Fibroblast of lung (primary cell): ENCODE results near the gene KCNT1. TPM values are rescaled to one million over a fixed set of nuclear protein-coding genes. Genes with fewer than 3 reads are reported as not detected.

Source experiments
- DNase-seq, 2 donors: peaks; one replicate each; pipeline versions ENCODE4 v3.0.0 to v3.0.0-alpha.2; 2010; ENCODE audit warnings: low read depth in 2 of 2
- H2AFZ ChIP-seq: 2 replicates; pipeline ENCODE4 v1.5.1; 2012; ENCODE audit warnings: low read length, control low read depth, inconsistent platforms
- H3K27ac ChIP-seq: 2 replicates; pipeline ENCODE4 v1.5.1; 2011; ENCODE audit warnings: low read length, control low read depth; ENCODE audit not compliant: insufficient read depth
- H3K27me3 ChIP-seq: 2 replicates; pipeline ENCODE4 v1.5.1; 2011; ENCODE audit warnings: mild to moderate bottlenecking, low read length; ENCODE audit not compliant: control insufficient read depth, insufficient read depth
- H3K36me3 ChIP-seq: 2 replicates; pipeline ENCODE4 v1.5.1; 2011; ENCODE audit warnings: low read length; ENCODE audit not compliant: control insufficient read depth, insufficient read depth
- H3K4me1 ChIP-seq: 2 replicates; pipeline ENCODE4 v1.5.1; 2011; ENCODE audit warnings: low read length; ENCODE audit not compliant: control insufficient read depth, insufficient read depth; ENCODE audit errors: extremely low read depth
- H3K4me2 ChIP-seq: 2 replicates; pipeline ENCODE4 v1.5.1; 2011; ENCODE audit warnings: low read length, control low read depth; ENCODE audit not compliant: insufficient read depth; ENCODE audit errors: extremely low read depth
- H3K4me3 ChIP-seq, 4 experiments: fragments of 200-600 bp in 1 of 4; sonication (generic) in 1 of 4; replicated peaks in 1 of 4; 2 replicates each; pipeline ENCODE4 v1.5.1; 2011 to 2016; ENCODE audit warnings: low read length in 4 of 4, low read depth in 3 of 4, mild to moderate bottlenecking in 3 of 4, control low read depth in 2 of 4, inconsistent platforms in 1 of 4, mixed read lengths in 1 of 4; ENCODE audit not compliant: insufficient read depth in 1 of 4; ENCODE audit errors: control extremely low read depth in 1 of 4
- H3K79me2 ChIP-seq: 2 replicates; pipeline ENCODE4 v1.5.1; 2012; ENCODE audit warnings: mild to moderate bottlenecking, low read length, inconsistent platforms; ENCODE audit not compliant: control insufficient read depth, insufficient read depth
- H3K9ac ChIP-seq: 2 replicates; pipeline ENCODE4 v1.5.1; 2011; ENCODE audit warnings: mild to moderate bottlenecking, low read length, control low read depth; ENCODE audit not compliant: insufficient read depth
- H3K9me3 ChIP-seq: 2 replicates; pipeline ENCODE4 v1.5.1; 2012; ENCODE audit warnings: low read depth, low read length; ENCODE audit not compliant: control insufficient read depth, insufficient read depth
- H4K20me1 ChIP-seq: 2 replicates; pipeline ENCODE4 v1.5.1; 2011; ENCODE audit warnings: low read length; ENCODE audit not compliant: control insufficient read depth, insufficient read depth; ENCODE audit errors: extremely low read depth
- EZH2 ChIP-seq: IDR thresholded peaks from 2 replicates; pipeline ENCODE4 v1.5.1; 2012; ENCODE audit warnings: low read length, control low read depth, mild to moderate bottlenecking; ENCODE audit errors: missing control alignments
- polyA plus RNA-seq, 2 donors: library from polyadenylated mRNA; depleted of rRNA in 1 of 2; stranded (reverse) in 1 of 2; unstranded in 1 of 2; fragments of >200 nt; gene quantifications; 2 replicates each; pipeline ENCODE4 v1.2.1, GENCODE V29; 2011 to 2012; ENCODE audit warnings: missing spikeins in 1 of 2
- total RNA-seq: library from RNA; depleted of rRNA; stranded (reverse); fragments of >200 nt; gene quantifications from 2 replicates; pipeline ENCODE4 v1.2.1, GENCODE V29; 2014
- TF ChIP-seq, protein P1 (sequence below), 2 donors: IDR thresholded peaks in 1 of 2; conservative IDR thresholded peaks in 1 of 2; 1 replicate in 1 of 2; 2 replicates in 1 of 2; pipeline ENCODE4 v1.5.1; 2011 to 2012; ENCODE audit warnings: low read length in 2 of 2, control low read depth in 1 of 2, inconsistent platforms in 1 of 2, low read depth in 1 of 2, mild to moderate bottlenecking in 1 of 2

KCNT1 gene
- total and polyA plus RNA-seq, 2 donors (not counting 1 experiment from before 2014, with no cell fraction given) = not detected

DNA sequence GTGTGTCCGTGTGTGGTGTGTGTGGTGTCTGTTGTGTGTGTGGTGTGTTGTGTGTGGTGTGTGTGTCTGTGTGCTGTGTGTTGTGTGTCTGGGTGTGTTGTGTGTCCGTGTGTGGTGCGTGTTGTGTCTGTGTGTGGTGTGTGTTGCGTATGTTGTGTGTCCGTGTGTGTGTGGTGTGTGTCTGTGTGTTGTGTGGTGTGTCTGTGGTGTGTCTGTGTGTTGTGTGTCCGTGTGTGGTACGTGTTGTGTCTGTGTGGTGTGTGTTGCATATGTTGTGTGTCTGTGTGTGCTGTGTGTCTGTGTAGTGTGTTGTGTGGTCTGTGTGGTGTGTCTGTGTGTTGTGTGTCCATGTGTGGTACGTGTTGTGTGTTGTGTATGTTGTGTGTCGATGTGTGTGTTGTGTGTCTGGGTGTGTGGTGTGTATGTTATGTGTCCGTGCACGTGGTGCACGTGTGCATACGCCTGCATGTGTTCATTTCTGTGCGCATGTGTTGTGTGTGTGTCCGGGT lies 72.3 kb downstream of the KCNT1 start:
- H3K36me3 ChIP-seq = no peaks in the 10 kb centered on the region
- H3K79me2 ChIP-seq = no peaks in the 10 kb centered on the region
- no peak for DNase-seq
- H3K4me2 ChIP-seq = no peak overlapping the region
- H3K27me3 ChIP-seq = no peaks in the 10 kb centered on the region
- no peak overlapping the region for H3K27ac ChIP-seq
- H4K20me1 ChIP-seq = no peaks in the 10 kb centered on the region
- H3K4me3 ChIP-seq = no peak overlapping the region
- no peak overlapping the region for H3K9ac ChIP-seq
- peaks cover 2% of the 10 kb centered on the region for H3K9me3 ChIP-seq
- TF ChIP-seq, protein P1, sequence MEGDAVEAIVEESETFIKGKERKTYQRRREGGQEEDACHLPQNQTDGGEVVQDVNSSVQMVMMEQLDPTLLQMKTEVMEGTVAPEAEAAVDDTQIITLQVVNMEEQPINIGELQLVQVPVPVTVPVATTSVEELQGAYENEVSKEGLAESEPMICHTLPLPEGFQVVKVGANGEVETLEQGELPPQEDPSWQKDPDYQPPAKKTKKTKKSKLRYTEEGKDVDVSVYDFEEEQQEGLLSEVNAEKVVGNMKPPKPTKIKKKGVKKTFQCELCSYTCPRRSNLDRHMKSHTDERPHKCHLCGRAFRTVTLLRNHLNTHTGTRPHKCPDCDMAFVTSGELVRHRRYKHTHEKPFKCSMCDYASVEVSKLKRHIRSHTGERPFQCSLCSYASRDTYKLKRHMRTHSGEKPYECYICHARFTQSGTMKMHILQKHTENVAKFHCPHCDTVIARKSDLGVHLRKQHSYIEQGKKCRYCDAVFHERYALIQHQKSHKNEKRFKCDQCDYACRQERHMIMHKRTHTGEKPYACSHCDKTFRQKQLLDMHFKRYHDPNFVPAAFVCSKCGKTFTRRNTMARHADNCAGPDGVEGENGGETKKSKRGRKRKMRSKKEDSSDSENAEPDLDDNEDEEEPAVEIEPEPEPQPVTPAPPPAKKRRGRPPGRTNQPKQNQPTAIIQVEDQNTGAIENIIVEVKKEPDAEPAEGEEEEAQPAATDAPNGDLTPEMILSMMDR (conservative IDR thresholded peaks at IDR 0.05 in 1 of 2, IDR thresholded peaks at IDR 0.05 in 1 of 2; ENCODE audit: low read depth in 1 of 2, low read length in 2 of 2) = no peak
- no peak for TF ChIP-seq EZH2
- no peak overlapping the region for H2AFZ ChIP-seq
- no peaks in the 10 kb centered on the region for H3K4me1 ChIP-seq

DNA sequence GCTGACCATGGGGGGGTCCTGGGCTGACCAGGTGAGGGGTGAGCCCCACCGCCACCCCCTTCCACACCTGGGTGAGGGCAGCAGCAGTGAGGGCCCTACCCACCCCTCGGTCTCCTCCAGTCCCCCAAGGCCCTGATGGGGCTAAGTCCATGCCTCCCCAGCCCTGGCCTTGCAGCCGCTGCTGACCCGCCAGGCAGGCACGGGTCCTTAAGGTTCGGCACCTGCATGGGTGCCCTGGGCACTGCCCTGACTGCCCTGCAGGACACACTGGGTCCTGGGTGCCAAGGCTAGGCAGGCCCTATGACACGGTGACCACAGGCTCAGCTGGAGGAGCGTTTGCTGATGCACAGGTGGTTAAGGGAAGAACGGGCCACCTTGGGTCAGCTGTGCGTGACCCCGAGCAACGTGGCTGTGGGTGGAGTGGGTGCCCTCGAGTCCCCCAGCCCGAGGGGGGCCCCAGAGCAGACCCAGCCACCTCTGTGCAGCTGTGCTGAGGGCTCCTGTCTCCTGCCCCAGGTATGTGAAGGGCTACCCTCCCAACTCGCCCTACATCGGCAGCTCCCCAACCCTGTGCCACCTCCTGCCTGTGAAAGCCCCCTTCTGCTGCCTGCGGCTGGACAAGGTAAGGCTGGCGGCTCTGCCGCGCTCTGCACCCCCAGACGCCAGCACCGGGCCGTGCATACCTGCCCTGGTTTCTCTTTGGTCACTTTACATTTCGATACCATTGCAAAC lies 73.0 kb downstream of the KCNT1 start:
- Histone ChIP-seq H4K20me1 (no peaks in the 10 kb centered on the region), H3K4me1 (no peaks in the 10 kb centered on the region), H2AFZ (no peak overlapping the region), H3K27ac (no peak overlapping the region), H3K36me3 (no peaks in the 10 kb centered on the region), H3K27me3 (no peaks in the 10 kb centered on the region), H3K9ac (no peak overlapping the region), H3K79me2 (no peaks in the 10 kb centered on the region), H3K4me3 (no peak overlapping the region), H3K9me3 (peaks cover 2% of the 10 kb centered on the region), H3K4me2 (no peak overlapping the region)
- DNase-seq = no peak
- no peak for TF ChIP-seq EZH2
- TF ChIP-seq, protein P1 (conservative IDR thresholded peaks at IDR 0.05 in 1 of 2, IDR thresholded peaks at IDR 0.05 in 1 of 2; ENCODE audit: low read depth in 1 of 2, low read length in 2 of 2) = no peak

DNA sequence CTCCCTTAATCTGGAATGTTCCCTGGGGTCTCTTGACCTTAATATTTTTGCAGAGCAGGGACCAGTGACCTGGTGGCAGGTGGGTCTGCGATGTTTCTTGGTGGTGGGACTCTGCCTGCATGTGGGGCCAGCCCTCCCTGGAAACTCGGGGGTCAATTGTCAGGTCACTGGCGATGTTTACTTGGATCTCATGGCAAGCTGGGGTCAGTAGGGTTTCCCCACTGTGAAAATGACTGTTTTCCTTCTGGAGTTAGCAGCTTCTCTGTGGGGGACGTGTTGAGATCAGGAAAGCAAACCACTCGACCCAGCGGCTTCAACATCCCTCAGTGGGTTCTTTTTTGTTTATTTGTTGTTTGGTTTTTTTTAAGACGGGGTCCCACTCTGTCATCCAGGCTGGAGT lies 73.9 kb downstream of the KCNT1 start:
- TF ChIP-seq, protein P1 (conservative IDR thresholded peaks at IDR 0.05 in 1 of 2, IDR thresholded peaks at IDR 0.05 in 1 of 2; ENCODE audit: low read depth in 1 of 2, low read length in 2 of 2) = no peak
- no peak for TF ChIP-seq EZH2
- DNase-seq = no peak
- no peak overlapping the region for H2AFZ ChIP-seq
- H3K27me3 ChIP-seq = no peaks in the 10 kb centered on the region
- no peak overlapping the region for H3K27ac ChIP-seq
- H3K4me1 ChIP-seq = no peaks in the 10 kb centered on the region
- no peak overlapping the region for H3K4me3 ChIP-seq
- peaks cover 2% of the 10 kb centered on the region for H3K9me3 ChIP-seq
- no peak overlapping the region for H3K4me2 ChIP-seq
- no peaks in the 10 kb centered on the region for H3K36me3 ChIP-seq
- no peaks in the 10 kb centered on the region for H4K20me1 ChIP-seq
- H3K9ac ChIP-seq = no peak overlapping the region
- no peaks in the 10 kb centered on the region for H3K79me2 ChIP-seq
